IMR-90 (cell line): Measurements from ENCODE around the gene RTN4RL2. TPM values are rescaled to one million over a fixed set of nuclear protein-coding genes. Genes with fewer than 3 reads are reported as not detected.

ENCODE experiments used
- ATAC-seq: fragments of 200-7000 bp; cut with Tn5 transposase; 2 replicates; pipeline ENCODE4 v1.9.1; 2020; ENCODE audit warnings: low read depth, mild to moderate bottlenecking, moderate library complexity
- Bru-seq: library from RNA; stranded (reverse); fragments of 400-500 nt; gene quantifications from one replicate; lab custom pipeline; 2021; lab: Mats Ljungman, UMichigan
- BruChase-seq, 2 experiments: library from RNA; stranded (reverse); fragments of 400-500 nt; gene quantifications; one replicate each; lab custom pipeline; 2021; lab: Mats Ljungman, UMichigan
- BruUV-seq: library from RNA; stranded (reverse); fragments of 400-500 nt; replicated peaks from 2 replicates; lab custom pipeline; 2021; lab: Mats Ljungman, UMichigan
- CTCF ChIA-PET: fragments of 300-600 bp; formaldehyde crosslinking; extraction: SDS; loops from one replicate; lab custom pipeline; 2021; ENCODE audit warnings: antibody characterized with exemption; lab: Yijun Ruan, JAX
- POLR2A ChIA-PET: fragments of 300-600 bp; sonication (Branson Sonifier 250); formaldehyde crosslinking; loops from one replicate; lab custom pipeline; 2022; ENCODE audit warnings: antibody characterized with exemption; ENCODE audit not compliant: unreplicated experiment; lab: Charles Lee
- DNase-seq: peaks from one replicate; pipeline ENCODE4 v3.0.0; 2013
- H2AFZ ChIP-seq: replicated peaks from 2 replicates; pipeline ENCODE3; 2013; ENCODE audit warnings: low read length, mild to moderate bottlenecking; ENCODE audit not compliant: poor library complexity
- H2AK5ac ChIP-seq: 2 replicates; pipeline ENCODE4 v1.6.1; 2013; ENCODE audit warnings: low read depth, low read length, inconsistent platforms
- H2AK9ac ChIP-seq: replicated peaks from 2 replicates; pipeline ENCODE3; 2013; ENCODE audit warnings: mild to moderate bottlenecking, low read depth, low read length, moderate library complexity; ENCODE audit not compliant: poor library complexity
- H2BK120ac ChIP-seq: 2 replicates; pipeline ENCODE4 v1.6.1; 2013; ENCODE audit warnings: low read depth, low read length, inconsistent platforms
- H2BK15ac ChIP-seq: 3 replicates; pipeline ENCODE4 v1.6.1; 2013; ENCODE audit warnings: low read depth, low read length, inconsistent platforms
- H2BK20ac ChIP-seq: 2 replicates; pipeline ENCODE4 v1.6.1; 2013; ENCODE audit warnings: low read depth, mild to moderate bottlenecking, inconsistent platforms, low read length, moderate library complexity
- H2BK5ac ChIP-seq: 2 replicates; pipeline ENCODE4 v1.6.1; 2013; ENCODE audit warnings: mild to moderate bottlenecking, low read depth, low read length, inconsistent platforms; ENCODE audit not compliant: poor library complexity, severe bottlenecking
- H3K14ac ChIP-seq: replicated peaks from 2 replicates; pipeline ENCODE4 v1.6.1; 2013; ENCODE audit warnings: low read depth, low read length, inconsistent platforms
- H3K18ac ChIP-seq: 2 replicates; pipeline ENCODE4 v1.6.1; 2013; ENCODE audit warnings: low read depth, low read length, control low read depth
- H3K23ac ChIP-seq: 2 replicates; pipeline ENCODE4 v1.6.1; 2013; ENCODE audit warnings: low read depth, low read length, inconsistent platforms
- H3K27ac ChIP-seq: 2 replicates; pipeline ENCODE4 v1.5.1; 2013; ENCODE audit warnings: mild to moderate bottlenecking, control low read depth, low read length; ENCODE audit not compliant: insufficient read depth
- H3K27me3 ChIP-seq: 2 replicates; pipeline ENCODE4 v1.6.1; 2013; ENCODE audit warnings: low read length; ENCODE audit not compliant: control insufficient read depth, insufficient read depth
- H3K36me3 ChIP-seq: 2 replicates; pipeline ENCODE4 v1.6.1; 2013; ENCODE audit warnings: low read length, mixed read lengths; ENCODE audit not compliant: control insufficient read depth, insufficient read depth
- H3K4ac ChIP-seq: 2 replicates; pipeline ENCODE4 v1.6.1; 2013; ENCODE audit warnings: low read depth, low read length, inconsistent platforms
- H3K4me1 ChIP-seq: 2 replicates; pipeline ENCODE4 v1.6.1; 2013; ENCODE audit warnings: low read length, mixed read lengths; ENCODE audit not compliant: control insufficient read depth, insufficient read depth
- H3K4me2 ChIP-seq: 2 replicates; pipeline ENCODE4 v1.6.1; 2013; ENCODE audit warnings: low read depth, mild to moderate bottlenecking, control low read depth, low read length, moderate library complexity
- H3K4me3 ChIP-seq: 2 replicates; pipeline ENCODE4 v1.5.1; 2013; ENCODE audit warnings: low read depth, mild to moderate bottlenecking, control low read depth, low read length, moderate library complexity; ENCODE audit not compliant: insufficient read depth
- H3K56ac ChIP-seq: 2 replicates; pipeline ENCODE4 v1.6.1; 2013; ENCODE audit warnings: low read length, inconsistent platforms; ENCODE audit not compliant: insufficient read depth; ENCODE audit errors: extremely low read depth
- H3K79me1 ChIP-seq, 2 experiments: 2 replicates each; pipeline ENCODE4 v1.6.1; 2013; ENCODE audit warnings: low read length in 2 of 2, inconsistent platforms in 1 of 2, low read depth in 1 of 2
- H3K9ac ChIP-seq: 2 replicates; pipeline ENCODE4 v1.6.1; 2013; ENCODE audit warnings: low read depth, low read length, control low read depth
- H3K9me1 ChIP-seq: 2 replicates; pipeline ENCODE4 v1.6.1; 2013; ENCODE audit warnings: low read length, inconsistent platforms; ENCODE audit not compliant: insufficient read depth
- H3K9me3 ChIP-seq: 2 replicates; pipeline ENCODE4 v1.6.1; 2013; ENCODE audit warnings: low read length; ENCODE audit not compliant: control insufficient read depth, insufficient read depth
- H4K20me1 ChIP-seq: 2 replicates; pipeline ENCODE4 v1.6.1; 2013; ENCODE audit warnings: low read length, inconsistent platforms; ENCODE audit not compliant: insufficient read depth
- H4K5ac ChIP-seq: 2 replicates; pipeline ENCODE4 v1.6.1; 2013; ENCODE audit warnings: mild to moderate bottlenecking, low read depth, low read length, control low read depth
- H4K8ac ChIP-seq, 2 experiments: 2 replicates each; pipeline ENCODE4 v1.6.1; 2013; ENCODE audit warnings: low read depth in 2 of 2, low read length in 2 of 2, control low read depth in 1 of 2, inconsistent platforms in 1 of 2
- H4K91ac ChIP-seq: 2 replicates; pipeline ENCODE4 v1.6.1; 2013; ENCODE audit warnings: low read depth, low read length, inconsistent platforms; ENCODE audit not compliant: insufficient read depth
- CHD1 ChIP-seq: IDR thresholded peaks from 2 replicates; pipeline ENCODE4 v1.6.1; 2012; ENCODE audit warnings: low read depth, low read length, improper control_type of control experiment
- CTCF ChIP-seq: conservative IDR thresholded peaks from 2 replicates; pipeline ENCODE4 v1.5.1; 2012; ENCODE audit warnings: mild to moderate bottlenecking, low read depth, low read length, improper control_type of control experiment
- FOS ChIP-seq: fragments of 150-350 bp; IDR thresholded peaks from 2 replicates; pipeline ENCODE4 v1.6.1; 2016; ENCODE audit warnings: low read depth, low read length
- NFE2L2 ChIP-seq: fragments of 150-350 bp; IDR thresholded peaks from 2 replicates; pipeline ENCODE4 v1.6.1; 2016; ENCODE audit warnings: low read depth, mild to moderate bottlenecking, low read length
- SMC3 ChIP-seq: fragments of 150-350 bp; IDR thresholded peaks from 2 replicates; pipeline ENCODE4 v1.6.1; 2016; ENCODE audit warnings: low read depth, mild to moderate bottlenecking, antibody characterized with exemption, low read length, moderate library complexity
- WGBS, 2 experiments: methylation state at CpG; one replicate each; pipeline versions ENCODE4 v1.1.5 to v1.1.7; 2013; ENCODE audit warnings: missing lambda C conversion rate in 2 of 2; ENCODE audit not compliant: insufficient read length in 1 of 2; ENCODE audit errors: extremely low coverage in 2 of 2; 5-methylcytosine and 5-hydroxymethylcytosine counted together
- dilution Hi-C: fragments of 300-500 bp; cut with HindIII; formaldehyde crosslinking; loops from one replicate; pipeline ENCODE4 v1.14.3; 2018; ENCODE audit warnings: low sequenced_read_pairs; ENCODE audit not compliant: unreplicated experiment
- in situ Hi-C: fragments of 300-500 bp; cut with MboI; formaldehyde crosslinking; loops from 3 replicates; pipeline ENCODE4 v1.14.3; 2019; ENCODE audit warnings: low sequenced_read_pairs, inconsistent platforms, mixed read lengths
- intact Hi-C: fragments of 100-400 bp; cut with micrococcal nuclease; formaldehyde crosslinking; loops from 2 replicates; pipeline ENCODE4 v1.10.0; 2022
- long read RNA-seq: library from polyadenylated mRNA; unstranded; transcript quantifications from one replicate; pipeline ENCODE4 v2.0.0, GENCODE V29; 2021; ENCODE audit not compliant: unreplicated experiment
- polyA plus RNA-seq, 3 experiments: library from polyadenylated mRNA; depleted of rRNA; stranded (reverse); fragments of >200 nt; gene quantifications; 2 replicates each; pipeline ENCODE4 v1.2.3, GENCODE V29; 2012; ENCODE audit warnings: low replicate concordance in 1 of 3
- total RNA-seq: library from RNA; depleted of rRNA; stranded (reverse); fragments of >200 nt; gene quantifications from 2 replicates; pipeline ENCODE4 v1.2.3, GENCODE V29; 2012; rRNA removed

Gene RTN4RL2
- total RNA-seq (not detected in 2 replicates), polyA plus RNA-seq (2012; rRNA removed) (0.83 and 1.5 TPM in 2 replicates), Bru-seq, nascent RNA (percentile 25 among the genes with signal in this experiment), BruChase-seq, experiment 1, labeled RNA remaining after a 6-hour chase (percentile 24 among the genes with signal in this experiment), BruChase-seq, experiment 2, labeled RNA remaining after a 2-hour chase (percentile 21 among the genes with signal in this experiment)
- polyA plus RNA-seq (2012; cell fraction: cytosol; rRNA removed): 1.2 and 2.7 TPM in 2 replicates
- 0.52 and 0.96 TPM in 2 replicates for polyA plus RNA-seq (2012; cell fraction: nucleus; rRNA removed; ENCODE audit: low replicate concordance)
- long read RNA-seq, partial matches to known transcripts: 0 of 1 reads
- long read RNA-seq, other reads (novel, unspliced or antisense): 0 of 1 reads

- Histone ChIP-seq H3K9me3 (no peaks in the 10 kb centered on the region), H2AK5ac (no peak within 1 kb of the TSS), H2AFZ (peak within 1 kb of the TSS; percentile 86), H3K79me1 (no peaks in the 10 kb centered on the region), H3K56ac (no peak within 1 kb of the TSS), H2BK15ac (no peak within 1 kb of the TSS), H3K18ac (no peak within 1 kb of the TSS), H3K14ac (no peak within 1 kb of the TSS), H3K27ac (no peak within 1 kb of the TSS), H4K8ac (peak within 1 kb of the TSS in 1 of 2 experiments; percentile 40; a peak in 1 of 4 replicates), H3K27me3 (peaks cover 60% of the 10 kb centered on the region), H2AK9ac (no peak within 1 kb of the TSS), H3K4ac (no peak within 1 kb of the TSS), H4K5ac (no peak within 1 kb of the TSS), H3K4me1 (peaks cover 3% of the 10 kb centered on the region; the same call in 1 of the 2 replicates), H2BK20ac (no peak within 1 kb of the TSS), H2BK5ac (no peak within 1 kb of the TSS), H3K4me2 (peak within 1 kb of the TSS; percentile 84), H3K9me1 (no peaks in the 10 kb centered on the region), H4K20me1 (no peaks in the 10 kb centered on the region; the same call in 1 of the 2 replicates), H3K9ac (no peak within 1 kb of the TSS), H2BK120ac (no peak within 1 kb of the TSS), H3K23ac (no peak within 1 kb of the TSS), H4K91ac (no peak within 1 kb of the TSS), H3K36me3 (no peaks in the 10 kb centered on the region), H3K4me3 (peak within 1 kb of the TSS; percentile 69)
- ATAC-seq (peak; percentile 50), DNase-seq (peak; percentile 45)
- CTCF ChIA-PET: interaction anchor here (0.6 to 1.2 kb wide), 2 partner anchors 20 to 24 kb away, joined by 3 to 4 read pairs; no protein-coding TSS in a partner anchor
- dilution Hi-C loops (no loop called here), intact Hi-C loops (no loop called here), in situ Hi-C loops (no loop called here)
- no peak for TF ChIP-seq SMC3
- no peak for TF ChIP-seq NFE2L2
- TF ChIP-seq FOS: no peak
- TF ChIP-seq CHD1: no peak
- TF ChIP-seq CTCF: 0 out of 2 replicates have a peak, but pooled peaks have one; percentile 16
- BruUV-seq: no TSS peak
- POLR2A ChIA-PET: no interaction called here
- WGBS, 2 experiments: 0% methylated on average over 10 of the region's 66 CpGs; no CpG with 5 or more reads in 1 of the 2 experiments
These were observed at the start of gene RTN4RL2 for GRCh38 chr11:57460022-57460757. Gene RTN4RL2 (plus strand): TSS chr11:57460528. CDS start chr11:57460866, 338 bp downstream.
